H1 (cell line): ENCODE results near the gene SLCO6A1. TPM values are rescaled to one million over a fixed set of nuclear protein-coding genes. Genes with fewer than 3 reads are reported as not detected.

Experiments
- ATF3 ChIP-seq: IDR thresholded peaks from 2 replicates; pipeline ENCODE4 v1.6.1; 2011; ENCODE audit warnings: low read depth, mild to moderate bottlenecking, low read length; ENCODE audit not compliant: insufficient read depth
- NANOG ChIP-seq: IDR thresholded peaks from 2 replicates; pipeline ENCODE4 v1.6.1; 2011; ENCODE audit warnings: low read length, low read depth, mild to moderate bottlenecking, inconsistent platforms; ENCODE audit not compliant: insufficient read depth, poor library complexity, severe bottlenecking
- SUZ12 ChIP-seq: fragments of 200-600 bp; sonication (generic); IDR thresholded peaks from 2 replicates; pipeline ENCODE4 v1.6.1; 2012; ENCODE audit warnings: mild to moderate bottlenecking, inconsistent platforms, low read length, moderate library complexity, mixed read lengths
- TAF1 ChIP-seq: IDR thresholded peaks from 2 replicates; pipeline ENCODE4 v1.6.1; 2011; ENCODE audit warnings: mild to moderate bottlenecking, low read depth, low read length
- TEAD4 ChIP-seq: IDR thresholded peaks from 2 replicates; pipeline ENCODE4 v1.6.1; 2012; ENCODE audit warnings: low read depth, low read length, inconsistent platforms, mixed read lengths
- polyA plus RNA-seq, 7 experiments: library from polyadenylated mRNA; depleted of rRNA in 3 of 7; stranded (reverse) in 5 of 7; unstranded in 2 of 7; fragments of >200 nt in 5 of 7; fragments of 200-250 nt in 2 of 7; gene quantifications; 1 replicate in 5 of 7; 2 replicates in 1 of 7; 4 replicates in 1 of 7; pipeline versions ENCODE4 v1.2.1 to v1.2.3, GENCODE V29; 2011 to 2013; ENCODE audit warnings: missing spikeins in 2 of 7, mixed read lengths in 2 of 7
- total RNA-seq: library from RNA; stranded (reverse); fragmentation: NEBNext Ultra II Directional; extraction: Animal tissue kit (Norgen Biotek cat#: 25700); gene quantifications from 2 replicates; pipeline ENCODE4 v1.2.1, GENCODE V29; 2021

The SLCO6A1 gene
- total and polyA plus RNA-seq, 2 of the 8 experiments (the other 6 are each of a cell fraction or from before 2014, with no cell fraction given), result 0.06 to 0.56 TPM

- TF ChIP-seq ATF3 (no peak), SUZ12 (no peak), NANOG (no peak), TAF1 (no peak), TEAD4 (no peak)
These were observed 24.9 kb upstream of the SLCO6A1 start (continued) for GRCh38 chr5:102523541-102524175.
